WTC11 (cell line): ENCODE measurements around the gene IZUMO2. TPM values are rescaled to one million over a fixed set of nuclear protein-coding genes. Genes with fewer than 3 reads are reported as not detected.

Source experiments
- ATAC-seq: fragments of 200-7000 bp; cut with Tn5 transposase; 2 replicates; pipeline ENCODE4 v1.10.0; 2021; ENCODE audit warnings: mild to moderate bottlenecking, moderate library complexity
- CTCF ChIA-PET: fragments of 300-600 bp; sonication (Branson Sonifier 250); formaldehyde crosslinking; loops from one replicate; lab custom pipeline; 2021; ENCODE audit warnings: antibody characterized with exemption; lab: Charles Lee
- POLR2A ChIA-PET: fragments of 350-600 bp; sonication (Branson Sonifier 250); formaldehyde crosslinking; loops from one replicate; lab custom pipeline; 2021; ENCODE audit warnings: antibody characterized with exemption; lab: Charles Lee
- DNase-seq: peaks from one replicate; pipeline ENCODE4 v3.0.0; 2021; ENCODE audit warnings: low spot score
- H3K27ac Mint-ChIP-seq: 2 replicates; pipeline ENCODE4 v1.8.0; 2021; ENCODE audit warnings: mixed read lengths
- H3K27me3 Mint-ChIP-seq: 2 replicates; pipeline ENCODE4 v1.8.0; 2021; ENCODE audit warnings: low read depth, mild to moderate bottlenecking, moderate library complexity, mixed read lengths
- H3K36me3 Mint-ChIP-seq: 2 replicates; pipeline ENCODE4 v1.8.0; 2021; ENCODE audit warnings: mixed read lengths
- H3K4me1 Mint-ChIP-seq: 2 replicates; pipeline ENCODE4 v1.8.0; 2022; ENCODE audit warnings: mixed read lengths
- H3K4me3 Mint-ChIP-seq: 2 replicates; pipeline ENCODE4 v1.8.0; 2021; ENCODE audit warnings: mild to moderate bottlenecking, moderate library complexity, mixed read lengths
- H3K9me3 Mint-ChIP-seq: 2 replicates; pipeline ENCODE4 v1.8.0; 2021; ENCODE audit warnings: mixed read lengths
- ATF1 ChIP-seq: sonication (generic); formaldehyde crosslinking; IDR thresholded peaks from 2 replicates; pipeline ENCODE4 v1.8.1; 2023; ENCODE audit warnings: mild to moderate bottlenecking, moderate library complexity, missing genetic modification reagents
- CREB1 ChIP-seq: sonication (generic); formaldehyde crosslinking; IDR thresholded peaks from 2 replicates; pipeline ENCODE4 v1.8.0; 2023; ENCODE audit warnings: mild to moderate bottlenecking, missing genetic modification reagents
- ELF4 ChIP-seq: sonication (generic); formaldehyde crosslinking; IDR thresholded peaks from 2 replicates; pipeline ENCODE4 v1.8.1; 2022; ENCODE audit warnings: low read depth, mild to moderate bottlenecking, moderate library complexity, missing genetic modification reagents
- FOXK1 ChIP-seq: sonication (generic); formaldehyde crosslinking; IDR thresholded peaks from 2 replicates; pipeline ENCODE4 v1.8.0; 2022; ENCODE audit warnings: mild to moderate bottlenecking, moderate library complexity, missing genetic modification reagents
- FOXP1 ChIP-seq: sonication (generic); formaldehyde crosslinking; IDR thresholded peaks from 2 replicates; pipeline ENCODE4 v1.8.0; 2022; ENCODE audit warnings: missing genetic modification reagents, mild to moderate bottlenecking, moderate library complexity, borderline replicate concordance
- GABPB1 ChIP-seq: sonication (generic); formaldehyde crosslinking; IDR thresholded peaks from 2 replicates; pipeline ENCODE4 v1.8.1; 2023; ENCODE audit warnings: mild to moderate bottlenecking, missing genetic modification reagents
- MXD4 ChIP-seq: fragments of 250-450 bp; sonication (Bioruptor Pico); IDR thresholded peaks from 2 replicates; pipeline ENCODE4 v1.8.0; 2021; ENCODE audit warnings: mild to moderate bottlenecking, moderate library complexity, borderline replicate concordance
- MYBL2 ChIP-seq: sonication (generic); formaldehyde crosslinking; IDR thresholded peaks from 2 replicates; pipeline ENCODE4 v1.8.1; 2023; ENCODE audit warnings: mild to moderate bottlenecking, moderate library complexity, missing genetic modification reagents
- NFATC4 ChIP-seq: fragments of 250-450 bp; sonication (Bioruptor Pico); IDR thresholded peaks from 2 replicates; pipeline ENCODE4 v1.9.0; 2021; ENCODE audit warnings: mild to moderate bottlenecking
- NR1H2 ChIP-seq: sonication (generic); formaldehyde crosslinking; IDR thresholded peaks from 2 replicates; pipeline ENCODE4 v1.9.0; 2021; ENCODE audit warnings: mild to moderate bottlenecking, moderate library complexity, missing genetic modification reagents
- OVOL2 ChIP-seq: fragments of 250-450 bp; sonication (Bioruptor Pico); IDR thresholded peaks from 2 replicates; pipeline ENCODE4 v1.9.0; 2021; ENCODE audit warnings: mild to moderate bottlenecking, borderline replicate concordance
- RELA ChIP-seq: sonication (generic); formaldehyde crosslinking; IDR thresholded peaks from 2 replicates; pipeline ENCODE4 v1.8.1; 2022; ENCODE audit warnings: missing genetic modification reagents, mild to moderate bottlenecking, borderline replicate concordance
- TP53 ChIP-seq: sonication (generic); formaldehyde crosslinking; IDR thresholded peaks from 2 replicates; pipeline ENCODE4 v1.8.1; 2023; ENCODE audit warnings: mild to moderate bottlenecking, missing genetic modification reagents
- ZNF396 ChIP-seq: fragments of 250-450 bp; sonication (Bioruptor Pico); IDR thresholded peaks from 2 replicates; pipeline ENCODE4 v1.8.0; 2021; ENCODE audit warnings: mild to moderate bottlenecking, moderate library complexity, borderline replicate concordance
- ZNF423 ChIP-seq: fragments of 250-450 bp; sonication (Bioruptor Pico); IDR thresholded peaks from 2 replicates; pipeline ENCODE4 v2.1.2; 2022; ENCODE audit warnings: mild to moderate bottlenecking, moderate library complexity
- total RNA-seq: library from RNA; stranded (reverse); gene quantifications from 3 replicates; pipeline ENCODE4 v1.2.3, GENCODE V29; 2021
- TF ChIP-seq, protein P1 (sequence below): sonication (generic); formaldehyde crosslinking; IDR thresholded peaks from 2 replicates; pipeline ENCODE4 v1.8.0; 2023; ENCODE audit warnings: missing genetic modification reagents, mild to moderate bottlenecking, borderline replicate concordance
- TF ChIP-seq, protein P2 (sequence below): fragments of 250-450 bp; sonication (Bioruptor Pico); IDR thresholded peaks from 2 replicates; pipeline ENCODE4 v1.9.0; 2021; ENCODE audit warnings: mild to moderate bottlenecking
- TF ChIP-seq, protein P3 (sequence below): sonication (generic); formaldehyde crosslinking; IDR thresholded peaks from 2 replicates; pipeline ENCODE4 v1.8.0; 2022; ENCODE audit warnings: mild to moderate bottlenecking, missing genetic modification reagents
- TF ChIP-seq, protein P4 (sequence below): sonication (generic); formaldehyde crosslinking; IDR thresholded peaks from 2 replicates; pipeline ENCODE4 v1.8.0; 2023; ENCODE audit warnings: missing genetic modification reagents
- TF ChIP-seq, protein P5 (sequence below): sonication (generic); formaldehyde crosslinking; conservative IDR thresholded peaks from 2 replicates; pipeline ENCODE4 v1.8.1; 2022; ENCODE audit warnings: mild to moderate bottlenecking, missing genetic modification reagents
- TF ChIP-seq, protein P6 (sequence below): sonication (generic); formaldehyde crosslinking; IDR thresholded peaks from 2 replicates; pipeline ENCODE4 v1.8.1; 2023; ENCODE audit warnings: mild to moderate bottlenecking, missing genetic modification reagents, moderate library complexity
- TF ChIP-seq, protein P7 (sequence below): sonication (generic); formaldehyde crosslinking; IDR thresholded peaks from 2 replicates; pipeline ENCODE4 v1.8.1; 2023; ENCODE audit warnings: mild to moderate bottlenecking, moderate library complexity, missing genetic modification reagents

IZUMO2 gene
- total RNA-seq, 1 experiment from 2014 or later, result 1.0 TPM

DNA sequence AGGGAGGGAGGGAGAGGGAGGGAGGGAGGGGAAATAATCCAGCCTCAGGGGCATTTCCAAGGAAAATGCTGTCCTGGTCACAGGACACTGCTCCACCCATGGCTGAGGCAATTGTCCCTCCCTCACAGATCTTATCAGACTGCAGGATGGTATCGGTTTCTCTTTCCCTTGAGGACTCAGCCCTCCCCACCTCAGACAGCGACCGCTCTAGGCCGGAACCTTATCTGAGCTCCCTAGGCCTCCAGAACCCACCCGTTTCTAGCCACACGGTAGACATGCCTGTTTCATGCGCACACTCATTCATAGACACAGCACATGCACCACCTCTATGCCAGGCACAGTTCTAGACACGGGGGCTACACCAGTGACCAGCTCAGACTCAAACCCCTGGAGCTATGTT is 10.0 kb upstream of the IZUMO2 start:
- Mint-ChIP-seq H3K4me1 (no peaks in the 10 kb centered on the region; the same call in 1 of the 2 replicates), H3K36me3 (no peaks in the 10 kb centered on the region), H3K27ac (no peak overlapping the region; the same call in 1 of the 2 replicates), H3K4me3 (no peak overlapping the region)
- ATAC-seq (no peak), DNase-seq (no peak)
- CTCF ChIA-PET, result interaction anchor here (1.5 to 2.3 kb wide), 3 partner anchors 57 to 86 kb away, joined by 3 to 7 read pairs (median 5); no protein-coding TSS in a partner anchor
- TF ChIP-seq, protein P1, sequence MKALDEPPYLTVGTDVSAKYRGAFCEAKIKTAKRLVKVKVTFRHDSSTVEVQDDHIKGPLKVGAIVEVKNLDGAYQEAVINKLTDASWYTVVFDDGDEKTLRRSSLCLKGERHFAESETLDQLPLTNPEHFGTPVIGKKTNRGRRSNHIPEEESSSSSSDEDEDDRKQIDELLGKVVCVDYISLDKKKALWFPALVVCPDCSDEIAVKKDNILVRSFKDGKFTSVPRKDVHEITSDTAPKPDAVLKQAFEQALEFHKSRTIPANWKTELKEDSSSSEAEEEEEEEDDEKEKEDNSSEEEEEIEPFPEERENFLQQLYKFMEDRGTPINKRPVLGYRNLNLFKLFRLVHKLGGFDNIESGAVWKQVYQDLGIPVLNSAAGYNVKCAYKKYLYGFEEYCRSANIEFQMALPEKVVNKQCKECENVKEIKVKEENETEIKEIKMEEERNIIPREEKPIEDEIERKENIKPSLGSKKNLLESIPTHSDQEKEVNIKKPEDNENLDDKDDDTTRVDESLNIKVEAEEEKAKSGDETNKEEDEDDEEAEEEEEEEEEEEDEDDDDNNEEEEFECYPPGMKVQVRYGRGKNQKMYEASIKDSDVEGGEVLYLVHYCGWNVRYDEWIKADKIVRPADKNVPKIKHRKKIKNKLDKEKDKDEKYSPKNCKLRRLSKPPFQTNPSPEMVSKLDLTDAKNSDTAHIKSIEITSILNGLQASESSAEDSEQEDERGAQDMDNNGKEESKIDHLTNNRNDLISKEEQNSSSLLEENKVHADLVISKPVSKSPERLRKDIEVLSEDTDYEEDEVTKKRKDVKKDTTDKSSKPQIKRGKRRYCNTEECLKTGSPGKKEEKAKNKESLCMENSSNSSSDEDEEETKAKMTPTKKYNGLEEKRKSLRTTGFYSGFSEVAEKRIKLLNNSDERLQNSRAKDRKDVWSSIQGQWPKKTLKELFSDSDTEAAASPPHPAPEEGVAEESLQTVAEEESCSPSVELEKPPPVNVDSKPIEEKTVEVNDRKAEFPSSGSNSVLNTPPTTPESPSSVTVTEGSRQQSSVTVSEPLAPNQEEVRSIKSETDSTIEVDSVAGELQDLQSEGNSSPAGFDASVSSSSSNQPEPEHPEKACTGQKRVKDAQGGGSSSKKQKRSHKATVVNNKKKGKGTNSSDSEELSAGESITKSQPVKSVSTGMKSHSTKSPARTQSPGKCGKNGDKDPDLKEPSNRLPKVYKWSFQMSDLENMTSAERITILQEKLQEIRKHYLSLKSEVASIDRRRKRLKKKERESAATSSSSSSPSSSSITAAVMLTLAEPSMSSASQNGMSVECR (CRISPR knock-in tag), result no peak
- TF ChIP-seq ELF4 (no peak), OVOL2 (no peak), MXD4 (CRISPR knock-in tag) (no peak), CREB1 (CRISPR knock-in tag) (no peak), FOXP1 (CRISPR knock-in tag) (no peak), NFATC4 (no peak), ZNF423 (CRISPR knock-in tag) (no peak)
- TF ChIP-seq, protein P2, sequence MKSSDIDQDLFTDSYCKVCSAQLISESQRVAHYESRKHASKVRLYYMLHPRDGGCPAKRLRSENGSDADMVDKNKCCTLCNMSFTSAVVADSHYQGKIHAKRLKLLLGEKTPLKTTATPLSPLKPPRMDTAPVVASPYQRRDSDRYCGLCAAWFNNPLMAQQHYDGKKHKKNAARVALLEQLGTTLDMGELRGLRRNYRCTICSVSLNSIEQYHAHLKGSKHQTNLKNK (CRISPR knock-in tag), result no peak
- TF ChIP-seq, protein P3, sequence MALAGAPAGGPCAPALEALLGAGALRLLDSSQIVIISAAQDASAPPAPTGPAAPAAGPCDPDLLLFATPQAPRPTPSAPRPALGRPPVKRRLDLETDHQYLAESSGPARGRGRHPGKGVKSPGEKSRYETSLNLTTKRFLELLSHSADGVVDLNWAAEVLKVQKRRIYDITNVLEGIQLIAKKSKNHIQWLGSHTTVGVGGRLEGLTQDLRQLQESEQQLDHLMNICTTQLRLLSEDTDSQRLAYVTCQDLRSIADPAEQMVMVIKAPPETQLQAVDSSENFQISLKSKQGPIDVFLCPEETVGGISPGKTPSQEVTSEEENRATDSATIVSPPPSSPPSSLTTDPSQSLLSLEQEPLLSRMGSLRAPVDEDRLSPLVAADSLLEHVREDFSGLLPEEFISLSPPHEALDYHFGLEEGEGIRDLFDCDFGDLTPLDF (CRISPR knock-in tag), result no peak
- TF ChIP-seq, all 79 proteins: peak for 0
- Mint-ChIP-seq H3K27me3 (peaks cover 9% of the 10 kb centered on the region), H3K9me3 (peaks cover 12% of the 10 kb centered on the region)
- POLR2A ChIA-PET, result no interaction called here

DNA sequence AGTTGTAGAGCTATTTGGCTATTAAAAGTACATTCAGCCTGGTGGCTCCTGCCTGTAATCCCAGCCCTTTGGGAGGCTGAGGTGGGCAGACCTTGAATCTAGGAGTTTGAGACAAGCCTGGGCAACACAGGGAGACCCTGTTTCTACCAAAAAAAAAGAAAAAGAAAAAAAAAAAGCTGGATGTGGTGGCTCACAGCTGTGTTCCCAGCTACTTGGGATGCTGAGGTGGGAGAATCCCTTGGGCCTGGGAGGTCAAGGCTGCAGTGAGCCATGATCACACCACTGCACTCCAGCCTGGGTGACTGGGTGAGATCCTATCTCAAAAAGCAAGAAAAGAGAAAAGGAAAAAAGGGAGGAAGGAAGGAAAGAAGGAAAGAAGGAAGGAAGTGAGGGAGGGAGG is 9.6 kb upstream of the IZUMO2 start:
- H3K27me3 Mint-ChIP-seq, result peaks cover 9% of the 10 kb centered on the region
- H3K27ac Mint-ChIP-seq, result no peak overlapping the region
- no peaks in the 10 kb centered on the region; the same call in 1 of the 2 replicates for H3K4me1 Mint-ChIP-seq
- peaks cover 12% of the 10 kb centered on the region for H3K9me3 Mint-ChIP-seq
- H3K36me3 Mint-ChIP-seq, result no peaks in the 10 kb centered on the region
- ChIA-PET POLR2A (no interaction called here), CTCF (interaction anchor here (0.6 to 2.3 kb wide), 6 partner anchors 25 to 86 kb away, joined by 3 to 7 read pairs (median 4); no protein-coding TSS in a partner anchor)
- DNase-seq, result no peak
- no peak overlapping the region for H3K4me3 Mint-ChIP-seq
- ATAC-seq, result no peak
- TF ChIP-seq MYBL2 (CRISPR knock-in tag), result no peak
- TF ChIP-seq RELA, result no peak
- TF ChIP-seq ATF1 (CRISPR knock-in tag), result no peak
- no peak for TF ChIP-seq TP53 (CRISPR knock-in tag)
- TF ChIP-seq, protein P4, sequence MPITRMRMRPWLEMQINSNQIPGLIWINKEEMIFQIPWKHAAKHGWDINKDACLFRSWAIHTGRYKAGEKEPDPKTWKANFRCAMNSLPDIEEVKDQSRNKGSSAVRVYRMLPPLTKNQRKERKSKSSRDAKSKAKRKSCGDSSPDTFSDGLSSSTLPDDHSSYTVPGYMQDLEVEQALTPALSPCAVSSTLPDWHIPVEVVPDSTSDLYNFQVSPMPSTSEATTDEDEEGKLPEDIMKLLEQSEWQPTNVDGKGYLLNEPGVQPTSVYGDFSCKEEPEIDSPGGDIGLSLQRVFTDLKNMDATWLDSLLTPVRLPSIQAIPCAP (CRISPR knock-in tag), result no peak
- TF ChIP-seq ZNF396 (CRISPR knock-in tag), result no peak
- TF ChIP-seq, protein P1 (CRISPR knock-in tag), result no peak
- TF ChIP-seq, protein P5, sequence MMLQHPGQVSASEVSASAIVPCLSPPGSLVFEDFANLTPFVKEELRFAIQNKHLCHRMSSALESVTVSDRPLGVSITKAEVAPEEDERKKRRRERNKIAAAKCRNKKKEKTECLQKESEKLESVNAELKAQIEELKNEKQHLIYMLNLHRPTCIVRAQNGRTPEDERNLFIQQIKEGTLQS (CRISPR knock-in tag), result no peak
- TF ChIP-seq, protein P6, sequence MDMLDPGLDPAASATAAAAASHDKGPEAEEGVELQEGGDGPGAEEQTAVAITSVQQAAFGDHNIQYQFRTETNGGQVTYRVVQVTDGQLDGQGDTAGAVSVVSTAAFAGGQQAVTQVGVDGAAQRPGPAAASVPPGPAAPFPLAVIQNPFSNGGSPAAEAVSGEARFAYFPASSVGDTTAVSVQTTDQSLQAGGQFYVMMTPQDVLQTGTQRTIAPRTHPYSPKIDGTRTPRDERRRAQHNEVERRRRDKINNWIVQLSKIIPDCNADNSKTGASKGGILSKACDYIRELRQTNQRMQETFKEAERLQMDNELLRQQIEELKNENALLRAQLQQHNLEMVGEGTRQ (CRISPR knock-in tag), result no peak
- TF ChIP-seq, protein P7, sequence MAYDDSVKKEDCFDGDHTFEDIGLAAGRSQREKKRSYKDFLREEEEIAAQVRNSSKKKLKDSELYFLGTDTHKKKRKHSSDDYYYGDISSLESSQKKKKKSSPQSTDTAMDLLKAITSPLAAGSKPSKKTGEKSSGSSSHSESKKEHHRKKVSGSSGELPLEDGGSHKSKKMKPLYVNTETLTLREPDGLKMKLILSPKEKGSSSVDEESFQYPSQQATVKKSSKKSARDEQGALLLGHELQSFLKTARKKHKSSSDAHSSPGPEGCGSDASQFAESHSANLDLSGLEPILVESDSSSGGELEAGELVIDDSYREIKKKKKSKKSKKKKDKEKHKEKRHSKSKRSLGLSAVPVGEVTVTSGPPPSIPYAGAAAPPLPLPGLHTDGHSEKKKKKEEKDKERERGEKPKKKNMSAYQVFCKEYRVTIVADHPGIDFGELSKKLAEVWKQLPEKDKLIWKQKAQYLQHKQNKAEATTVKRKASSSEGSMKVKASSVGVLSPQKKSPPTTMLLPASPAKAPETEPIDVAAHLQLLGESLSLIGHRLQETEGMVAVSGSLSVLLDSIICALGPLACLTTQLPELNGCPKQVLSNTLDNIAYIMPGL (CRISPR knock-in tag), result no peak
- no peak for TF ChIP-seq FOXK1
- no peak for TF ChIP-seq GABPB1 (CRISPR knock-in tag)
- no peak for TF ChIP-seq NR1H2
